Neuronal stem cell (in vitro differentiated cells): Measurements from ENCODE around the gene PEDS1.
A peak's percentile ranks its signal among the peaks of the same experiment; 100 is the strongest.

ENCODE experiments used
- DNase-seq: peaks from one replicate; pipeline ENCODE4 v3.0.0-alpha.2; 2013; ENCODE audit warnings: low spot score
- H2AFZ ChIP-seq: one replicate; pipeline ENCODE4 v1.6.1; 2013; ENCODE audit warnings: mild to moderate bottlenecking, low read length, inconsistent platforms
- H2AK5ac ChIP-seq: 2 replicates; pipeline ENCODE4 v1.6.1; 2013; ENCODE audit warnings: low read depth, mild to moderate bottlenecking, inconsistent platforms, low read length, moderate library complexity, mixed read lengths
- H2BK120ac ChIP-seq: 2 replicates; pipeline ENCODE4 v1.6.1; 2013; ENCODE audit warnings: low read depth, mild to moderate bottlenecking, inconsistent platforms, low read length, moderate library complexity, mixed read lengths
- H2BK12ac ChIP-seq: one replicate; pipeline ENCODE4 v1.6.1; 2013; ENCODE audit warnings: low read length, inconsistent platforms
- H2BK15ac ChIP-seq: 2 replicates; pipeline ENCODE4 v1.6.1; 2013; ENCODE audit warnings: mild to moderate bottlenecking, low read length, inconsistent platforms, mixed read lengths
- H2BK5ac ChIP-seq: one replicate; pipeline ENCODE4 v1.6.1; 2013; ENCODE audit warnings: inconsistent platforms, mild to moderate bottlenecking, low read length, moderate library complexity
- H3K14ac ChIP-seq: one replicate; pipeline ENCODE4 v1.6.1; 2013; ENCODE audit warnings: low read length, inconsistent platforms
- H3K18ac ChIP-seq: 2 replicates; pipeline ENCODE4 v1.6.1; 2013; ENCODE audit warnings: low read length, inconsistent platforms
- H3K23ac ChIP-seq: 2 replicates; pipeline ENCODE4 v1.6.1; 2013; ENCODE audit warnings: low read depth, mild to moderate bottlenecking, mixed read lengths, low read length, inconsistent platforms; ENCODE audit not compliant: poor library complexity
- H3K27ac ChIP-seq: replicated peaks from 3 replicates; pipeline ENCODE4 v1.5.1; 2013; ENCODE audit warnings: low read length, inconsistent platforms
- H3K27me3 ChIP-seq, 3 experiments: 2 replicates each; pipeline ENCODE4 v1.6.1; 2013; ENCODE audit warnings: low read length in 3 of 3, mild to moderate bottlenecking in 2 of 3, inconsistent platforms in 1 of 3, low read depth in 1 of 3, mixed read lengths in 1 of 3, moderate library complexity in 1 of 3; ENCODE audit not compliant: control insufficient read depth in 3 of 3, insufficient read depth in 3 of 3
- H3K36me3 ChIP-seq, 2 donors: replicated peaks in 1 of 2; 2 replicates each; pipeline ENCODE4 v1.6.1; 2013; ENCODE audit warnings: low read length in 2 of 2; ENCODE audit not compliant: control insufficient read depth in 2 of 2, insufficient read depth in 2 of 2
- H3K4ac ChIP-seq: 2 replicates; pipeline ENCODE4 v1.6.1; 2013; ENCODE audit warnings: inconsistent platforms, mild to moderate bottlenecking, low read length, moderate library complexity
- H3K4me1 ChIP-seq, 2 donors: 1 replicate in 1 of 2; 2 replicates in 1 of 2; pipeline ENCODE4 v1.6.1; 2013; ENCODE audit warnings: low read length in 2 of 2, low read depth in 1 of 2; ENCODE audit not compliant: control insufficient read depth in 2 of 2, insufficient read depth in 1 of 2
- H3K4me2 ChIP-seq: one replicate; pipeline ENCODE4 v1.6.1; 2013; ENCODE audit warnings: mild to moderate bottlenecking, low read length, inconsistent platforms; ENCODE audit not compliant: insufficient read depth, poor library complexity, severe bottlenecking
- H3K4me3 ChIP-seq, 2 donors: 2 replicates each; pipeline ENCODE4 v1.5.1; 2013; ENCODE audit warnings: low read length in 2 of 2, mild to moderate bottlenecking in 2 of 2, inconsistent platforms in 1 of 2, moderate library complexity in 1 of 2
- H3K79me1 ChIP-seq: one replicate; pipeline ENCODE4 v1.6.1; 2013; ENCODE audit warnings: low read depth, mild to moderate bottlenecking, inconsistent platforms, low read length, moderate library complexity
- H3K9ac ChIP-seq: one replicate; pipeline ENCODE4 v1.6.1; 2013; ENCODE audit warnings: mild to moderate bottlenecking, low read depth, low read length, inconsistent platforms; ENCODE audit not compliant: poor library complexity
- H3K9me3 ChIP-seq, 2 donors: replicated peaks in 1 of 2; 2 replicates each; pipeline versions ENCODE3 to v1.6.1; 2013; ENCODE audit warnings: low read length in 2 of 2, mild to moderate bottlenecking in 2 of 2, inconsistent platforms in 1 of 2, low read depth in 1 of 2, mixed read lengths in 1 of 2, moderate library complexity in 1 of 2; ENCODE audit not compliant: control insufficient read depth in 2 of 2, insufficient read depth in 1 of 2
- H4K8ac ChIP-seq: one replicate; pipeline ENCODE4 v1.6.1; 2013; ENCODE audit warnings: low read depth, mild to moderate bottlenecking, inconsistent platforms, low read length, moderate library complexity
- H4K91ac ChIP-seq: one replicate; pipeline ENCODE4 v1.6.1; 2013; ENCODE audit warnings: low read length, low read depth, mild to moderate bottlenecking, inconsistent platforms; ENCODE audit not compliant: poor library complexity
- WGBS, 2 donors: extraction: QIAGEN DNeasy Blood & Tissue Kit; methylation state at CpG; one replicate each; pipeline ENCODE4 v1.1.7; 2013; ENCODE audit warnings: missing lambda C conversion rate in 2 of 2, mixed read lengths in 1 of 2; ENCODE audit not compliant: insufficient read length in 2 of 2, insufficient replicate concordance in 1 of 2; ENCODE audit errors: extremely low coverage in 2 of 2; 5-methylcytosine and 5-hydroxymethylcytosine counted together

PEDS1 gene

DNA sequence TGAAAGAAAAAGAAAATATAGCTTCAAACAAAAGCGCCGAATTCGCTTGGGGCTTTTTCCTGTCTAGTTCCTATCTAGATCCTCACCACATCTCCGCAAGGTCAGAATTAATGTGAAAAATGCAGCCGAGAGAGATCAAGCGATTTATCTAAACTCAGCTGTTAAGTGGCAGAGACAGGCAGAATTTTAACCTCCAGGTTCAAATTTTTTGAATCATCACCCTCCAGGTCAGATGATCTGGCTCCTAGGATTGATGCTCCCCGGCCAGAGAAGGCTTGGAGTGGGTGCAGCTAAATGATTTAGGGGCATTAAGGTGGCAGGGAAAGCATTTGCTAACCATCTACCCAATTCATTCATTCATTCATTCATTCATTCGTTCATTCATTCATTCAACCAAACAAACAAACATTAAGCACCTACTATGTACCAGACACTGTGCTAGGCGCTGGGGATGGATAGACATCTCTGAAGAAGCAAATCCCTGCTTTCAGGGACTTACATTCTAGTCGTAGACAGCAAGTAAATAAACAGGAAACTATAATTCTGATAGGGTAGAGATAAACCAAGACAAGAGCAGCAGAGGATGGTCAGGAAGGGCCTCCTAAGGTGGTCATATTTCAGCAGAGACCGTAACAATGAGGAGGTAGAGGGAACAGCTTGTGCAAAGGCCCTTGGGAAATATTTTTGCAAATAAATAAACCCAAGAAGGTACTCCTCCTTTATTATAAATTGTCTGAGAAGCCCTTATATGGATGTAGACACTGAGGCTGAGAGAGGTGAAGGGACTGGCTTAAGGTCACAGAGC lies 39.9 kb downstream of the PEDS1 start:
- H2BK15ac ChIP-seq: no peak overlapping the region
- peak overlapping the region; percentile 72 for H3K27ac ChIP-seq

GRCh38 chr20:50112512-50113419 lies 40.8 kb downstream of the PEDS1 start, which contains the start of gene UBE2V1:
Gene UBE2V1 (minus strand): TSS chr20:50113150. CDS start chr20:50113128, 22 bp downstream.
- Histone ChIP-seq H2BK120ac (no peak within 1 kb of the TSS), H3K18ac (peak within 1 kb of the TSS; percentile 95), H3K9me3 (no peaks in the 10 kb centered on the region), H3K23ac (peak within 1 kb of the TSS; percentile 57), H3K36me3 (peaks cover 0 to 32% of the 10 kb centered on the region in 2 donors), H2AFZ (peak within 1 kb of the TSS; percentile 91), H2BK5ac (peak within 1 kb of the TSS; percentile 72), H4K91ac (no peak within 1 kb of the TSS), H3K4me2 (peak within 1 kb of the TSS; percentile 65), H3K4me1 (peaks cover 12 to 21% of the 10 kb centered on the region in 2 donors), H3K79me1 (peaks cover 4% of the 10 kb centered on the region), H3K4ac (no peak within 1 kb of the TSS), H4K8ac (no peak within 1 kb of the TSS), H3K27me3 (no peaks in the 10 kb centered on the region), H3K9ac (peak within 1 kb of the TSS; percentile 85), H3K14ac (peak within 1 kb of the TSS; percentile 22), H2AK5ac (peak within 1 kb of the TSS; percentile 17), H2BK12ac (no peak within 1 kb of the TSS), H3K27ac (peak within 1 kb of the TSS; percentile 72), H3K4me3 (peak within 1 kb of the TSS; percentile 89 to 93), H2BK15ac (no peak within 1 kb of the TSS)
- DNase-seq: peak; percentile 85
- no CpG with 5 or more reads among the region's 70 CpGs for WGBS, 2 donors

More for the DNA sequence above, 39.9 kb downstream of the PEDS1 start:
- no peak overlapping the region for H3K14ac ChIP-seq
- no peaks in the 10 kb centered on the region for H3K9me3 ChIP-seq
- H3K79me1 ChIP-seq: peaks cover 4% of the 10 kb centered on the region
- no peak overlapping the region for H3K23ac ChIP-seq
- H3K4me1 ChIP-seq: peaks cover 12 to 15% of the 10 kb centered on the region in 2 donors
- no peak overlapping the region for H2AK5ac ChIP-seq
- DNase-seq: no peak
- no peaks in the 10 kb centered on the region for H3K27me3 ChIP-seq
- no peak overlapping the region for H4K8ac ChIP-seq
- WGBS, 2 donors: no CpG with 5 or more reads among the region's 11 CpGs
- H2BK5ac ChIP-seq: no peak overlapping the region
- no peak overlapping the region for H3K4ac ChIP-seq
- H4K91ac ChIP-seq: no peak overlapping the region
- no peak overlapping the region for H3K9ac ChIP-seq
- H2BK12ac ChIP-seq: no peak overlapping the region
- peaks cover 0 to 24% of the 10 kb centered on the region in 2 donors for H3K36me3 ChIP-seq
- H3K4me2 ChIP-seq: peak overlapping the region; percentile 64
- H2BK120ac ChIP-seq: no peak overlapping the region
- H3K4me3 ChIP-seq: peak overlapping the region; percentile 83 to 89
- peak overlapping the region; percentile 89 for H3K18ac ChIP-seq
- H2AFZ ChIP-seq: peak overlapping the region; percentile 91

GRCh38 chr20:50111829-50112495 lies 41.6 kb downstream of the PEDS1 start:
- Histone ChIP-seq H2BK15ac (no peak overlapping the region), H3K4me1 (peaks cover 12 to 29% of the 10 kb centered on the region in 2 donors), H3K4me2 (peak overlapping the region; percentile 65), H3K14ac (peak overlapping the region; percentile 22), H3K79me1 (peaks cover 4% of the 10 kb centered on the region), H3K27me3 (no peaks in the 10 kb centered on the region), H3K4me3 (peak overlapping the region; percentile 89 to 93), H2BK120ac (no peak overlapping the region), H3K23ac (no peak overlapping the region), H3K27ac (no peak overlapping the region), H3K9me3 (no peaks in the 10 kb centered on the region), H3K9ac (peak overlapping the region; percentile 85), H2AFZ (peak overlapping the region; percentile 91), H2AK5ac (no peak overlapping the region), H4K8ac (no peak overlapping the region), H3K4ac (no peak overlapping the region), H4K91ac (no peak overlapping the region), H2BK5ac (peak overlapping the region; percentile 72), H3K18ac (no peak overlapping the region), H2BK12ac (no peak overlapping the region), H3K36me3 (peaks cover 0 to 34% of the 10 kb centered on the region in 2 donors)
- DNase-seq: no peak
- WGBS, 2 donors: no CpG with 5 or more reads among the region's 9 CpGs
